H1 (cell line): ENCODE results near the gene SNRPE. TPM values are rescaled to one million over a fixed set of nuclear protein-coding genes. Genes with fewer than 3 reads are reported as not detected.

Source experiments
- CTCF ChIA-PET: fragments of 300-600 bp; sonication (Branson Sonifier 250); formaldehyde crosslinking; loops from one replicate; lab custom pipeline; 2021; ENCODE audit not compliant: partially characterized antibody; lab: Charles Lee
- POLR2A ChIA-PET: fragments of 300-600 bp; sonication (Branson Sonifier 250); formaldehyde crosslinking; loops from one replicate; lab custom pipeline; 2021; ENCODE audit warnings: inconsistent platforms; ENCODE audit not compliant: partially characterized antibody; lab: Charles Lee
- DNase-seq, 2 experiments: peaks; one replicate each; pipeline versions ENCODE4 v3.0.0 to v3.0.0-alpha.2; 2010 to 2022; ENCODE audit warnings: low spot score in 2 of 2, low read depth in 1 of 2, mixed read lengths in 1 of 2
- FAIRE-seq: peaks from 2 replicates; lab custom pipeline; 2011; peaks lifted over from hg19 to GRCh38; lab: Jason Lieb, UNC
- H2AFZ ChIP-seq: 2 replicates; pipeline ENCODE4 v1.8.1; 2012; ENCODE audit warnings: low read length, inconsistent platforms
- H2AK5ac ChIP-seq: 2 replicates; pipeline ENCODE4 v1.6.1; 2013; ENCODE audit warnings: low read depth, low read length
- H2BK120ac ChIP-seq: replicated peaks from 2 replicates; pipeline ENCODE3; 2013; ENCODE audit warnings: low read depth, low read length, inconsistent platforms
- H2BK12ac ChIP-seq: 2 replicates; pipeline ENCODE4 v1.6.1; 2013; ENCODE audit warnings: low read depth, low read length
- H2BK15ac ChIP-seq: 2 replicates; pipeline ENCODE4 v1.6.1; 2013; ENCODE audit warnings: low read length
- H2BK20ac ChIP-seq: 2 replicates; pipeline ENCODE4 v1.6.1; 2013; ENCODE audit warnings: low read length
- H2BK5ac ChIP-seq: 2 replicates; pipeline ENCODE4 v1.6.1; 2013; ENCODE audit warnings: low read depth, low read length
- H3K14ac ChIP-seq: 2 replicates; pipeline ENCODE4 v1.6.1; 2013; ENCODE audit warnings: inconsistent platforms; ENCODE audit not compliant: insufficient read length
- H3K18ac ChIP-seq: 2 replicates; pipeline ENCODE4 v1.6.1; 2013; ENCODE audit warnings: low read length; ENCODE audit errors: extremely low read depth
- H3K23ac ChIP-seq: 2 replicates; pipeline ENCODE4 v1.6.1; 2013; ENCODE audit warnings: inconsistent platforms; ENCODE audit not compliant: insufficient read length
- H3K23me2 ChIP-seq: 2 replicates; pipeline ENCODE4 v1.6.1; 2013; ENCODE audit warnings: low read depth, low read length
- H3K27ac ChIP-seq: 2 replicates; pipeline ENCODE4 v1.6.1; 2011; ENCODE audit warnings: low read depth, low read length, inconsistent platforms
- H3K27me3 ChIP-seq, 4 experiments: replicated peaks in 1 of 4; 1 replicate in 1 of 4; 2 replicates in 3 of 4; pipeline versions ENCODE4 v1.6.1 to v1.8.1; 2011 to 2013; ENCODE audit warnings: low read length in 3 of 4, mild to moderate bottlenecking in 3 of 4, inconsistent platforms in 2 of 4, mixed read lengths in 2 of 4, moderate library complexity in 1 of 4; ENCODE audit not compliant: control insufficient read depth in 3 of 4, insufficient read depth in 3 of 4; ENCODE audit errors: extremely low read depth in 1 of 4
- H3K36me3 ChIP-seq, 4 experiments: 2 replicates each; pipeline versions ENCODE4 v1.6.1 to v1.8.1; 2011 to 2013; ENCODE audit warnings: mild to moderate bottlenecking in 4 of 4, low read length in 3 of 4, moderate library complexity in 2 of 4, control low read depth in 1 of 4, inconsistent platforms in 1 of 4; ENCODE audit not compliant: insufficient read depth in 4 of 4, control insufficient read depth in 2 of 4
- H3K4ac ChIP-seq: replicated peaks from 2 replicates; pipeline ENCODE3; 2013; ENCODE audit warnings: low read length, low read depth, mixed read lengths, inconsistent platforms; ENCODE audit not compliant: insufficient read length
- H3K4me1 ChIP-seq, 4 experiments: replicated peaks in 1 of 4; 1 replicate in 1 of 4; 2 replicates in 3 of 4; pipeline versions ENCODE4 v1.6.1 to v1.8.1; 2011 to 2013; ENCODE audit warnings: low read length in 3 of 4, inconsistent platforms in 2 of 4, mixed read lengths in 1 of 4; ENCODE audit not compliant: insufficient read depth in 4 of 4, control insufficient read depth in 3 of 4
- H3K4me2 ChIP-seq, 2 experiments: 2 replicates each; pipeline versions ENCODE4 v1.6.1 to v1.8.1; 2011 to 2013; ENCODE audit warnings: low read depth in 2 of 2, low read length in 2 of 2, control low read depth in 1 of 2, inconsistent platforms in 1 of 2, mild to moderate bottlenecking in 1 of 2; ENCODE audit not compliant: insufficient read depth in 1 of 2
- H3K4me3 ChIP-seq, 4 experiments: fragments of 200-600, 300-600 bp in 1 of 4; sonication (generic), shearing (Covaris generic), sonication (Bioruptor Twin) in 1 of 4; 2 replicates each; pipeline versions ENCODE4 v1.5.1 to v1.8.1; 2011 to 2016; ENCODE audit warnings: low read length in 4 of 4, low read depth in 3 of 4, control low read depth in 2 of 4, inconsistent platforms in 2 of 4, mild to moderate bottlenecking in 2 of 4, mixed read lengths in 1 of 4, moderate library complexity in 1 of 4; ENCODE audit not compliant: insufficient read depth in 2 of 4; ENCODE audit errors: extremely low read depth in 1 of 4
- H3K56ac ChIP-seq: replicated peaks from 2 replicates; pipeline ENCODE3; 2013; ENCODE audit warnings: low read depth, mild to moderate bottlenecking, mixed read lengths, low read length, inconsistent platforms; ENCODE audit not compliant: insufficient read length
- H3K79me1 ChIP-seq: 2 replicates; pipeline ENCODE4 v1.6.1; 2013; ENCODE audit warnings: low read depth, low read length, control low read depth
- H3K79me2 ChIP-seq, 2 experiments: 2 replicates each; pipeline versions ENCODE4 v1.6.1 to v1.8.1; 2012 to 2013; ENCODE audit warnings: low read length in 2 of 2, mild to moderate bottlenecking in 2 of 2, inconsistent platforms in 1 of 2; ENCODE audit not compliant: insufficient read depth in 2 of 2, control insufficient read depth in 1 of 2
- H3K9ac ChIP-seq, 4 experiments: replicated peaks in 1 of 4; 1 replicate in 1 of 4; 2 replicates in 3 of 4; pipeline versions ENCODE4 v1.6.1 to v1.8.1; 2011 to 2013; ENCODE audit warnings: low read depth in 3 of 4, low read length in 3 of 4, control low read depth in 2 of 4, mild to moderate bottlenecking in 2 of 4, moderate library complexity in 2 of 4, inconsistent platforms in 1 of 4; ENCODE audit errors: extremely low read depth in 1 of 4
- H3K9me3 ChIP-seq, 2 experiments: 2 replicates each; pipeline versions ENCODE4 v1.6.1 to v1.8.1; 2012 to 2013; ENCODE audit warnings: mild to moderate bottlenecking in 2 of 2, moderate library complexity in 2 of 2, control low read depth in 1 of 2, inconsistent platforms in 1 of 2, low read depth in 1 of 2, low read length in 1 of 2, mixed read lengths in 1 of 2; ENCODE audit not compliant: insufficient read depth in 2 of 2
- H4K20me1 ChIP-seq, 2 experiments: replicated peaks in 1 of 2; 2 replicates each; pipeline versions ENCODE3 to v1.8.1; 2011 to 2013; ENCODE audit warnings: inconsistent platforms in 2 of 2, low read length in 2 of 2, mild to moderate bottlenecking in 1 of 2; ENCODE audit not compliant: insufficient read depth in 2 of 2, control insufficient read depth in 1 of 2
- H4K5ac ChIP-seq: 2 replicates; pipeline ENCODE4 v1.6.1; 2013; ENCODE audit warnings: low read length, low read depth, mixed read lengths, inconsistent platforms; ENCODE audit not compliant: insufficient read length
- H4K8ac ChIP-seq: 2 replicates; pipeline ENCODE4 v1.8.0; 2013; ENCODE audit warnings: mild to moderate bottlenecking, moderate library complexity, low read length, inconsistent platforms; ENCODE audit not compliant: insufficient read depth; ENCODE audit errors: extremely low read depth
- H4K91ac ChIP-seq: replicated peaks from 2 replicates; pipeline ENCODE3; 2013; ENCODE audit warnings: low read length, mixed read lengths, inconsistent platforms; ENCODE audit not compliant: insufficient read length
- BRCA1 ChIP-seq: IDR thresholded peaks from 2 replicates; pipeline ENCODE4 v1.6.1; 2012; ENCODE audit warnings: low read depth, low read length, improper control_type of control experiment
- CBX5 ChIP-seq: fragments of 300-800, 300-1000 bp; sonication (generic); IDR thresholded peaks from 2 replicates; pipeline ENCODE4 v1.7.1; 2016; ENCODE audit warnings: antibody characterized with exemption, low read length, low read depth
- E2F6 ChIP-seq: IDR thresholded peaks from 2 replicates; pipeline ENCODE4 v1.6.1; 2012; ENCODE audit warnings: inconsistent platforms
- EP300 ChIP-seq, 2 experiments: IDR thresholded peaks; 1 replicate in 1 of 2; 2 replicates in 1 of 2; pipeline ENCODE4 v1.6.1; 2011 to 2012; ENCODE audit warnings: low read depth in 2 of 2, low read length in 2 of 2, mild to moderate bottlenecking in 2 of 2, borderline replicate concordance in 1 of 2, inconsistent platforms in 1 of 2, moderate library complexity in 1 of 2
- JUN ChIP-seq: IDR thresholded peaks from 2 replicates; pipeline ENCODE4 v1.6.1; 2011; ENCODE audit warnings: low read depth, mild to moderate bottlenecking, improper control_type of control experiment, low read length
- TAF1 ChIP-seq: IDR thresholded peaks from 2 replicates; pipeline ENCODE4 v1.6.1; 2011; ENCODE audit warnings: mild to moderate bottlenecking, low read depth, low read length
- TAF7 ChIP-seq: optimal IDR thresholded peaks from 2 replicates; pipeline ENCODE3; 2011; ENCODE audit warnings: low read depth, mild to moderate bottlenecking, inconsistent platforms, low read length, moderate library complexity, borderline replicate concordance
- TEAD4 ChIP-seq: IDR thresholded peaks from 2 replicates; pipeline ENCODE4 v1.6.1; 2012; ENCODE audit warnings: low read depth, low read length, inconsistent platforms, mixed read lengths
- ZNF274 ChIP-seq: IDR thresholded peaks from 2 replicates; pipeline ENCODE4 v1.7.0; 2012; ENCODE audit warnings: low read length, borderline replicate concordance; ENCODE audit errors: extremely low read depth
- WGBS, 2 experiments: shearing (Covaris generic) in 1 of 2; methylation state at CpG; one replicate each; pipeline versions ENCODE4 v1.1.6 to v1.1.7; 2013 to 2015; ENCODE audit warnings: low lambda C conversion rate in 2 of 2, mixed read lengths in 2 of 2, inconsistent platforms in 1 of 2, low coverage in 1 of 2, missing lambda C conversion rate in 1 of 2; ENCODE audit not compliant: insufficient replicate concordance in 2 of 2, insufficient coverage in 1 of 2, insufficient read length in 1 of 2; ENCODE audit errors: extremely low coverage in 1 of 2, missing lambda C conversion rate in 1 of 2; 5-methylcytosine and 5-hydroxymethylcytosine counted together
- polyA plus RNA-seq, 7 experiments: library from polyadenylated mRNA; depleted of rRNA in 3 of 7; stranded (reverse) in 5 of 7; unstranded in 2 of 7; fragments of >200 nt in 5 of 7; fragments of 200-250 nt in 2 of 7; gene quantifications; 1 replicate in 5 of 7; 2 replicates in 1 of 7; 4 replicates in 1 of 7; pipeline versions ENCODE4 v1.2.1 to v1.2.3, GENCODE V29; 2011 to 2013; ENCODE audit warnings: missing spikeins in 2 of 7, mixed read lengths in 2 of 7
- total RNA-seq: library from RNA; stranded (reverse); fragmentation: NEBNext Ultra II Directional; extraction: Animal tissue kit (Norgen Biotek cat#: 25700); gene quantifications from 2 replicates; pipeline ENCODE4 v1.2.1, GENCODE V29; 2021

The SNRPE gene
- total and polyA plus RNA-seq, 2 of the 8 experiments (the other 6 are each of a cell fraction or from before 2014, with no cell fraction given): 416 to 461 TPM

- no peak for TF ChIP-seq BRCA1
- no peak for TF ChIP-seq JUN
- TF ChIP-seq TAF7: no peak
- no peak for TF ChIP-seq TEAD4
- no peak for TF ChIP-seq CBX5
- no peak for TF ChIP-seq TAF1
- no peak for TF ChIP-seq E2F6
- no peak for TF ChIP-seq ZNF274
- no peak for TF ChIP-seq EP300 (IDR thresholded peaks at IDR 0.05; ENCODE audit: borderline replicate concordance in 1 of 2, low read depth in 2 of 2, low read length in 2 of 2)
- Histone ChIP-seq H3K56ac (no peak overlapping the region), H2AFZ (no peak overlapping the region), H3K9me3 (no peaks in the 10 kb centered on the region), H2BK120ac (no peak overlapping the region), H3K27me3 (no peaks in the 10 kb centered on the region), H2BK20ac (no peak overlapping the region), H3K4me2 (no peak overlapping the region), H3K4ac (no peak overlapping the region), H3K9ac (no peak overlapping the region), H4K8ac (no peak overlapping the region), H2BK12ac (no peak overlapping the region), H2BK15ac (no peak overlapping the region), H3K23me2 (peaks cover 5% of the 10 kb centered on the region; the same call in 1 of the 2 replicates), H3K79me1 (no peaks in the 10 kb centered on the region), H3K27ac (no peak overlapping the region), H4K91ac (no peak overlapping the region), H3K36me3 (peaks cover 0 to 17% (median 10%) of the 10 kb centered on the region in 4 experiments; a peak in 4 of 8 replicates), H3K23ac (no peak overlapping the region), H2BK5ac (no peak overlapping the region), H2AK5ac (no peak overlapping the region), H3K4me1 (peaks cover 0 to 3% (median 1%) of the 10 kb centered on the region in 4 experiments; a peak in 2 of 7 replicates), H3K4me3 (no peak overlapping the region), H3K79me2 (peaks cover 7 to 24% of the 10 kb centered on the region in 2 experiments; a peak in 3 of 4 replicates), H3K18ac (no peak overlapping the region), H4K20me1 (no peaks in the 10 kb centered on the region), H4K5ac (no peak overlapping the region), H3K14ac (no peak overlapping the region)
- DNase-seq: no peak
- CTCF ChIA-PET: interaction anchor here (0.6 to 5.6 kb wide), 11 partner anchors 12 to 948 kb away, joined by 3 to 26 read pairs (median 3); no protein-coding TSS in a partner anchor
- POLR2A ChIA-PET: interaction anchor here (0.6 to 1.6 kb wide), 4 partner anchors 10 to 270 kb away, joined by 3 to 8 read pairs (median 3); no protein-coding TSS in a partner anchor
- FAIRE-seq: no peak
- WGBS, 2 experiments: 89% methylated on average over 4 of the region's 4 CpGs; no CpG with 5 or more reads in 1 of the 2 experiments
These were observed 2.4 kb upstream of the SNRPE start for GRCh38 chr1:203858975-203859374.
